Progenitor cell of endocrine pancreas (in vitro differentiated cells): ENCODE results near the gene RREB1. TPM values are rescaled to one million over a fixed set of nuclear protein-coding genes. Genes with fewer than 3 reads are reported as not detected.
A peak's percentile ranks its signal among the peaks of the same experiment; 100 is the strongest.

Source experiments
- DNase-seq: peaks from one replicate; pipeline ENCODE4 v3.0.0; 2021; ENCODE audit warnings: low spot score; ENCODE audit not compliant: unreplicated experiment
- H3K27ac Mint-ChIP-seq: 2 replicates; pipeline ENCODE4 v1.8.0; 2021; ENCODE audit warnings: mild to moderate bottlenecking, moderate library complexity, mixed read lengths
- H3K27me3 Mint-ChIP-seq: 2 replicates; pipeline ENCODE4 v1.8.0; 2021; ENCODE audit warnings: mixed read lengths
- H3K36me3 Mint-ChIP-seq: 2 replicates; pipeline ENCODE4 v1.8.0; 2022; ENCODE audit warnings: mixed read lengths; ENCODE audit not compliant: insufficient read depth
- H3K4me1 Mint-ChIP-seq: 2 replicates; pipeline ENCODE4 v1.8.0; 2021; ENCODE audit warnings: low read depth, mixed read lengths
- H3K4me3 Mint-ChIP-seq: 2 replicates; pipeline ENCODE4 v1.8.0; 2021; ENCODE audit warnings: low read depth, mild to moderate bottlenecking, moderate library complexity, mixed read lengths
- H3K9me3 Mint-ChIP-seq: 2 replicates; pipeline ENCODE4 v1.8.0; 2021; ENCODE audit warnings: low read depth, mixed read lengths
- CTCF ChIP-seq: fragments of 200-600 bp; sonication (generic); IDR thresholded peaks from one replicate; pipeline ENCODE4 v1.5.0; 2021; ENCODE audit warnings: antibody characterized with exemption, mild to moderate bottlenecking; ENCODE audit not compliant: unreplicated experiment
- total RNA-seq: library from RNA; stranded (reverse); gene quantifications from 2 replicates; pipeline ENCODE4 v1.2.1, GENCODE V29; 2021

Gene RREB1
- total RNA-seq, 1 donor from 2014 or later: 71.7 TPM

- no peak overlapping the region for H3K27ac Mint-ChIP-seq
These were observed 100.0 kb downstream of the RREB1 start for GRCh38 chr6:7207720-7208119.

GRCh38 chr6:7213416-7213815 is 105.7 kb downstream of the RREB1 start:
- H3K36me3 Mint-ChIP-seq: peaks cover 23% of the 10 kb centered on the region
- no peaks in the 10 kb centered on the region for H3K9me3 Mint-ChIP-seq
- DNase-seq: no peak
- H3K4me1 Mint-ChIP-seq: no peaks in the 10 kb centered on the region
- H3K27ac Mint-ChIP-seq: no peak overlapping the region
- no peak overlapping the region for H3K4me3 Mint-ChIP-seq
- H3K27me3 Mint-ChIP-seq: no peaks in the 10 kb centered on the region
- no peak for TF ChIP-seq CTCF

More at GRCh38 chr6:7207720-7208119, 100.0 kb downstream of the RREB1 start:
- H3K27me3 Mint-ChIP-seq: no peaks in the 10 kb centered on the region
- no peaks in the 10 kb centered on the region for H3K4me1 Mint-ChIP-seq
- TF ChIP-seq CTCF: no peak
- H3K4me3 Mint-ChIP-seq: no peak overlapping the region
- H3K9me3 Mint-ChIP-seq: no peaks in the 10 kb centered on the region
- no peak for DNase-seq
- H3K36me3 Mint-ChIP-seq: peaks cover 25% of the 10 kb centered on the region

GRCh38 chr6:7214468-7214867 is 106.7 kb downstream of the RREB1 start:
- Mint-ChIP-seq H3K27me3 (no peaks in the 10 kb centered on the region), H3K27ac (no peak overlapping the region), H3K9me3 (no peaks in the 10 kb centered on the region), H3K4me1 (no peaks in the 10 kb centered on the region), H3K4me3 (no peak overlapping the region), H3K36me3 (peaks cover 24% of the 10 kb centered on the region)
- no peak for DNase-seq
- no peak for TF ChIP-seq CTCF

GRCh38 chr6:7215131-7215530 is 107.4 kb downstream of the RREB1 start:
- TF ChIP-seq CTCF: no peak
- H3K27ac Mint-ChIP-seq: no peak overlapping the region
- DNase-seq: no peak
- H3K9me3 Mint-ChIP-seq: no peaks in the 10 kb centered on the region
- no peak overlapping the region for H3K4me3 Mint-ChIP-seq
- peaks cover 24% of the 10 kb centered on the region for H3K36me3 Mint-ChIP-seq
- H3K4me1 Mint-ChIP-seq: no peaks in the 10 kb centered on the region
- no peaks in the 10 kb centered on the region for H3K27me3 Mint-ChIP-seq

GRCh38 chr6:7215798-7216231 is 108.1 kb downstream of the RREB1 start:
- peaks cover 22% of the 10 kb centered on the region for H3K36me3 Mint-ChIP-seq
- H3K4me3 Mint-ChIP-seq: no peak overlapping the region
- TF ChIP-seq CTCF: no peak
- H3K4me1 Mint-ChIP-seq: no peaks in the 10 kb centered on the region
- H3K9me3 Mint-ChIP-seq: no peaks in the 10 kb centered on the region
- no peak for DNase-seq
- peak overlapping the region; percentile 80 for H3K27ac Mint-ChIP-seq
- H3K27me3 Mint-ChIP-seq: no peaks in the 10 kb centered on the region
